SK-N-MC (cell line): Measurements from ENCODE around the gene RBM20.
"Not testable (repeated sequence)": the region's sequence is repeated elsewhere in the genome, so short reads cannot be mapped to it uniquely, and the experiment has no call there.

Experiments used
- EZH2 ChIP-seq: fragments of 200-600 bp; sonication (generic); IDR thresholded peaks from one replicate; pipeline ENCODE4 v1.6.1; 2017; ENCODE audit warnings: antibody characterized with exemption
- FOXP2 ChIP-seq: optimal IDR thresholded peaks from 2 replicates; pipeline ENCODE3; 2011; ENCODE audit warnings: mild to moderate bottlenecking, moderate library complexity; ENCODE audit not compliant: insufficient read depth; ENCODE audit errors: extremely low read length, control extremely low read depth
- POLR2AphosphoS5 ChIP-seq: IDR thresholded peaks from 2 replicates; pipeline ENCODE4 v1.6.1; 2012; ENCODE audit warnings: mild to moderate bottlenecking, low read depth, low read length, borderline replicate concordance

- TF ChIP-seq EZH2, POLR2AphosphoS5, FOXP2: not testable (repeated sequence)
Measured at GRCh38 chr10:110660289-110660688, 16.2 kb downstream of the RBM20 start.
